Activated CD4-positive, CD25-positive, alpha-beta regulatory T cell treated with anti-CD3 and anti-CD28 coated beads, Interleukin-2, amount 50 U/mL, for 72 hours (primary cell): ENCODE measurements around the gene MYBBP1A.
"Not testable (repeated sequence)": the region's sequence is repeated elsewhere in the genome, so short reads cannot be mapped to it uniquely, and the experiment has no call there.

ENCODE experiments used
- DNase-seq: peaks from one replicate; pipeline ENCODE4 v3.0.0; 2021

MYBBP1A gene

GRCh38 chr17:4554997-4555799 is at the start of gene MYBBP1A:
Gene MYBBP1A, minus strand, starts transcription at chr17:4555384. Its CDS starts 60 bp downstream, at chr17:4555324.
- peak; percentile 97 for DNase-seq

GRCh38 chr17:4604736-4605135 is 49.6 kb upstream of the MYBBP1A start:
- not testable (repeated sequence) for DNase-seq

- no peak for DNase-seq
Measured at GRCh38 chr17:4604111-4604644, 49.0 kb upstream of the MYBBP1A start.

- DNase-seq: no peak
Measured at GRCh38 chr17:4602041-4602440, 46.9 kb upstream of the MYBBP1A start.

GRCh38 chr17:4601326-4601725 is 46.1 kb upstream of the MYBBP1A start:
- DNase-seq: no peak

- DNase-seq: no peak
Measured at GRCh38 chr17:4600563-4600962, 45.4 kb upstream of the MYBBP1A start.

- no peak for DNase-seq
Measured at GRCh38 chr17:4599505-4600281, 44.5 kb upstream of the MYBBP1A start.

GRCh38 chr17:4598776-4599504 is 43.8 kb upstream of the MYBBP1A start:
- DNase-seq: no peak

- DNase-seq: no peak
Measured at GRCh38 chr17:4597975-4598374, 42.8 kb upstream of the MYBBP1A start.

- no peak for DNase-seq
Measured at GRCh38 chr17:4596636-4597380, 41.6 kb upstream of the MYBBP1A start.

GRCh38 chr17:4595685-4596342 is 40.6 kb upstream of the MYBBP1A start:
- not testable (repeated sequence) for DNase-seq

GRCh38 chr17:4594931-4595684 is 39.9 kb upstream of the MYBBP1A start:
- no peak for DNase-seq

GRCh38 chr17:4594406-4594805 is 39.2 kb upstream of the MYBBP1A start:
- no peak for DNase-seq

- DNase-seq: no peak
Measured at GRCh38 chr17:4593021-4593421, 37.8 kb upstream of the MYBBP1A start.

GRCh38 chr17:4592240-4593005 is 37.2 kb upstream of the MYBBP1A start:
- no peak for DNase-seq

GRCh38 chr17:4591529-4591928 is 36.3 kb upstream of the MYBBP1A start:
- DNase-seq: no peak

- DNase-seq: no peak
Measured at GRCh38 chr17:4590981-4591453, 35.8 kb upstream of the MYBBP1A start.

GRCh38 chr17:4590042-4590441 is 34.9 kb upstream of the MYBBP1A start:
- DNase-seq: not testable (repeated sequence)

GRCh38 chr17:4588898-4589625 is 33.9 kb upstream of the MYBBP1A start:
- no peak for DNase-seq
